ENCODE measurements around the gene AQR. TPM values are rescaled to one million over a fixed set of nuclear protein-coding genes. Genes with fewer than 3 reads are reported as not detected.

The AQR gene
- total RNA-seq, 2 experiments from 2014 or later = 39.2 to 62.0 TPM

Other genes with a start within 250 kb of the AQR start
- gene GJD2, start 214.7 kb downstream of the AQR start, total RNA-seq = not detected
- gene ACTC1, start 174.2 kb downstream of the AQR start, total RNA-seq = not detected
- gene ZNF770, start 18.5 kb upstream of the AQR start, total RNA-seq = 10 to 100 TPM; 64.1 to 65.1 TPM
- gene NANOGP8, start 115.6 kb upstream of the AQR start, total RNA-seq = not detected